Dermis blood vessel endothelial cell (primary cell): ENCODE measurements around the gene NKAIN2. TPM values are rescaled to one million over a fixed set of nuclear protein-coding genes. Genes with fewer than 3 reads are reported as not detected.
"Not testable (repeated sequence)": the region's sequence is repeated elsewhere in the genome, so short reads cannot be mapped to it uniquely, and the experiment has no call there.

Source experiments
- DNase-seq: peaks from one replicate; pipeline ENCODE4 v3.0.0; 2010
- total RNA-seq: library from RNA; depleted of rRNA; stranded (reverse); fragments of >200 nt; gene quantifications from 2 replicates; pipeline ENCODE4 v1.2.3, GENCODE V29; 2014

Gene NKAIN2
- total RNA-seq, 1 donor from 2014 or later, result not detected

DNA sequence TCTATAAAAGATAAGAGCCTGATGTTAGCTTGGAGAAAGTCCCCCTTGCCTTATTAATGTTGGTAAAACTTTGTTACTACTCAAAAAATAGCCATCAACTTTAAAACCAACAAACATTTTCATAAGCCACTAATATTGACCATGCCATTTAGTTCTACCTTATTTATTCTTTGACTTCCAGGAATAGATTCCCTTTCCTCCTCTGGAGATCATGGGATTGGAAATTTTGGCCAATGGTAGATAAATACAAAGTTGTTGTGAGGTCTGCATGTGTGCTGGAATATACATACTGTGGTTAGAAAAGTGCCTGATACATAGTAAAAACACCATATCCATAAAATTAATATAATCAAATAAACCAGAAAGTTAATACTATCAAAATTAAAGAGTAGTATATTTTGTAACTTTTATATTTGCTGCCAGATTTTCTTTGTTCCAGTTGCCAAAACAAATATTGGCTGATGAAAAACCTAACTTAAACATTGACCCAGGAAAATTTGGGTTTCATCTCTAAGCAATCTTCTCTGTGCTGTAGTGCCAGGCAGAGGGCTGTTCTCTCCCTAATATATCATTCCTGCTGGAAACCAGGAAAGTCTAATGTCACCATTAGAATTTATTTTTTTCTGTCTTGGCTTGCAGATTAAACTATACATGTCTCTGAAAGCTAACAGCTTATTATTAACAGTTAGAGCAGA is 169.1 kb downstream of the NKAIN2 start:
- no peak for DNase-seq

DNA sequence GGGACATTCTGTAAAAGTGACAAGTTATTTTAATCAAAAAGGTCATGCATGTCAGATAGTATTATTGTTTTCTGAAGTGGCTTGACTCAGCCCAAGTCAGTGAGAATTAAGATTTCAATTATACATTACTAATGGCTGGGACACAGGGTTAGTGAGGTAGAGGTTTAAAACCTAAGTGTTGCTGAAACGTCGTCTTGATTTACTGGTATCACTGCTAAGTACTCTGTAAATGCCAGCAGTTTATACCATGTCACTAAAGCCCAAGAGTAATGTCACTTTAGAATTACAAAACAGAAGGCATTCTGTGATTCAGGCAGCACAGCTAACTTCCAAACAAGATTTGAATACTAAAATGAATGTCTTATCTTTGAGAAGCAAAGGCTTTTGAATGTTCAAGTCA is 176.6 kb downstream of the NKAIN2 start:
- DNase-seq, result no peak

DNA sequence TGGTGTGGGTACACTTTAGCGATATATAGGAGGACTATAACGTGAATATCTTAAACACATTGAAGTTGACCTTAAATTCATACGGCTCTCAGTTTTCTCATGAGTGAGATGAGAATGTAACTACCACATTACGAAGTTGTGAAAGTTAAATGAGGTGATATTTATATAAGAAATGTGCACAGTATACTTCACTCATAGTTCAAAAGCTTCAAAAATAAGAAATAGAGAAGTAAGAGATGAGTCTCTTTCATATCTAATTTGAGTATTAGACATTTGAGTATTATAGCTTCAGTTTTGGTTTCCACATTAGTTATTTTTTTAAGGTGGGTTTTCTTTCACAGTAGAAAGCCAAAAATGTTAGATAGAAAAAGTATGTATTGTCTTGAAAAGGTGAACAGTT is 183.3 kb downstream of the NKAIN2 start:
- DNase-seq, result no peak

DNA sequence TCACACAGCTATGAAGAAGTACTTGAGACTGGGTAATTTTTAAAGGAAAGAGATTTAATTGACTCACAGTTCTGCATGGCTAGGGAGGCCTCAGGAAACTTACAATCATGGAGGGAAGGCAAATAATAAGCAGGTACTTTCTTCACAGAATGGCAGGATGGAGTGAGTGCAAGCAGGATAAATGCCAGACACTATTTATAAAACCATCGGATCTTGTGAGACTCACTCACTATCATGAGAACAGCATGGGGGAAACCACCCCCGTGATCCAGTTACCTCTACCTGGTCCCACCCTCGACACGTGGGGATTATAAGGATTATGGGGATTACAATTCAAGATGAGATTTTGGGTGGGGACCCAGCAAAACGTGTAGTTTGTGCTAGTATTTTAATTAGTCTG is 186.3 kb downstream of the NKAIN2 start:
- not testable (repeated sequence) for DNase-seq

DNA sequence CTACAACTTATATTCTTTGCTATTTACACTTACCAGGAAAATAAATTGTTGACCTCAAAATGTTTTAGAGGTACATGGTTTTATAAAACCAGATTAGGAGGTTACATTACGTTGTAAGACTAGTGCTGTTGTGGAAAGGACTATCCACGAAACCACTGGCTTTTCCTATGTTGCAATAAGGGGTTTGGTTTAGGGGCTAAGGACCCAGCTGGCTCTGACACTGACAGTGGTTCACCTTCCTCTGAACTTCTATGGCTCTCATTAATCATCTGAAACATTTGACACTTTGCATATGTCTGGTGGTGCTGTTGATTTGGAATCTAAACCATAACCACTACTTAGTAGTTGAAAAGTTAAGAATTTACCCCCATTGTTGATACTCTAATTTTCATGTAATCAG is 186.7 kb downstream of the NKAIN2 start:
- DNase-seq, result no peak

DNA sequence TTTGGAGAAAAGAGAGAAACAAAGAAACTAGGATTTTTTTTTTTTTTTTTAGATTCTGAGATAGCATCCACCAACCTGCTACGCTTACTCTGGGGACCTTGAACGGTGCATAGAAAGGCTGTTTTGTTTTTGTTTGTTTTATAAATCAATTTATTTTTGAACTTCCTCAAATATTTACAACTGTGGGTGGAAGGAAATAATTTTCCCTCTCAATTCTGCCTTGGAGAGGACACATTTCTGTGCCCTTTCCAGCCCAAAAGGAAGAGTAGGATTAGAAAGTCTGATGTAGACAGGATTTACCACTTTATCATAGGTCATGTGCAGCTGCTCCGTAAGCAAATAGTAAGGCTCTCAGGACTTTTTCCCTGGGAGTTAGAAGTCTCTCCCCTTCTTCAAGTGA is 190.5 kb downstream of the NKAIN2 start:
- no peak for DNase-seq

DNA sequence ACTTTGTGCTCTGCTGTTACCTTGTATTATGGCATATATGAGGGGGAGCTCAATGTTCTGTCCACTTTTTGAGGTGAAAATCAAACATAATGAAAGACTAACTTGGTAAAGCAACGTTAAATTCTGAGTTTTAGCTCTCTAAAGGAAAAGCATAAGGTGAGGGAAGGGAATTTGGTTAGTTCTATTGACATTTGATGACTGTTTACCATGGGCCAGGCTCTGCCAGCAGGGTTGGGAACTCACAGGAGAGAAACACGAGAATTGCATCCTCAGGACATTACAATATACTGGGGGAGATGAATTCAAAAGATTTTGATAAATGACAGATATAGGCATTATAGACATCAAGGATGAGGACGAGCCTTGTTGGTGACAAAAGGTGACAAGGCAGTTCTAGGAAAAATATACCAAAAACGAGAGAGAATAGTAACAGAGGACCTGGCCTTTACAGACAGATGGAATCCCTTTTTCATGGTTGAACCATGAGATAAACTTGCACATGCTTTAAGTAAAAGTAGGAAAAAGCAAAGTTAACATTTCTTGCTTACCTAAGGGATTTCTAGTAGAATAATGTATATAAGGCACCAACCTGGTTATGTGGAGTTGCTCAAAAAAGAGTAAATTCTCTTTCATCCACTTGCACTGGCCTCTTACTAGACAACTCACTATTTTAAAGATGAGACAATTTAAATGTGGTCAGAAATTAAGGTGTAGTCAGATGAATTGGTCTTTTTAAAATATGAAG is 191.4 kb downstream of the NKAIN2 start:
- DNase-seq, result no peak

DNA sequence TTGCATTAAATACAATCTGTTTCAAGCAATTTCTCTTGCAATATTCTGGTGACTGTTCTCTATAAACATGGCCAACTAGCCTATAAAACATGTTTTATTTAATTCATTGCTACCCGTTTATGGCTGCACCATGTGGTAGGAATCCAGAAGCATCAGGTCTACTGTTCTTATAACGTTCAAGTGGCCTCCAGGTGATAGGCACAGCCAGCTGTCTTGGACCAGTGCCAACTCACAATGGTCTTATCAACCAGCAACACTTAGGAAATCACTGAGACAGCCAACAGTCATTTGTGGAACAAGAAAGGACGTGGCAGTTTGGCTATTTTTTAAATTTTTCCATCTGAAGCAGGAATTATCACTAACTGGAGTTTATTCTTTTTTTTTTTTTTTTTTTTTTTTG is 193.6 kb downstream of the NKAIN2 start:
- no peak for DNase-seq

DNA sequence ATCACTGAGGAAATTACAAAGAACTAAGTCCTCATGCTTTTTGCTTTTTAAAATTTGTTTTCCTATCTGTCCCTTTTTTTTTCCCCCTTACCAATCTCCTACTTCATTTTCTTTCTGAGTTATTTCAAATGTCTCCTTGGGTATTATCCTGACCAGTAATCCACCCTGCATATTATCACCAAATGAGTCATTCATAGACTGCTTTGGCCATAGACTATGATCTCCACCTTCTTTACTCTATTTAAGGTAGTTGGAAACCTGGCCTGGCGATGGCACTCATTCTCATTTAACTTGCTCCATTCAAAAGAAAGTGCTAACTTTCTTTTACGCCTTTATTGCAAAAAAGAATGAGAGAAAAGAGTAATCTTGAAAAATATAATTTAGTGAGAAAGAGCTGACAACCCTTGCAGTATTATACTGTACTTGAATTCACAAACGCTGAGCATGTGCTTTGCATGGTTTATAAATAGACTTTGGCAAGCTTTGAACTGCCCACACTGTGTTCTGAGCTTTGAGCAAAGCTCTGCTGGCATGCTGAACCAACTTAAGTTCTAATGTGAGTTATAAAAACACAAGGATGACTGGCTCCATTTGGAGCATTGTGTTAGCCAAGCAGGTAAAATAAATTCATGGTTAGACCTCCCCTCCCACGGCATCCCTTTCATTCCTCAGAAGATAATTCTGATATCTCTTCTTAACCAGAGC is 198.9 kb downstream of the NKAIN2 start:
- DNase-seq, result no peak

DNA sequence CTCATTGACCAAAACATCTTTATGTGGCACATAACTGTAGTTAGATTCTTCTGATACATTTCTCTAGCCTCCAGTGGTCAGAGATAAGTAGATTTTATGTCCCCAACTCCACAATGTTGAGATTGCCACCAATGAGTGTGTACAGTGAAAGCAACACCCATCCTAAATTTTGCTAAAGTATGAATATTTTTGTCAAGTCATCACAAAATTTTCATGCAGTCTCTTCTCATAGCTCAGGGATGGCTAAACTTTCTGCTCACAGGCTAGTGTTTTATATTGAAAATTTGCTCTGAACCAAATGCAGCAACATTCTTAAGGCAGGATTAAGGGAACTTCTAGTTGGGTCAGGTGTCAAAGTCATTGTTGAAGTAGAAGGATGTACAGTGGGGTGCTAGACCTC is 203.6 kb downstream of the NKAIN2 start:
- DNase-seq, result no peak

DNA sequence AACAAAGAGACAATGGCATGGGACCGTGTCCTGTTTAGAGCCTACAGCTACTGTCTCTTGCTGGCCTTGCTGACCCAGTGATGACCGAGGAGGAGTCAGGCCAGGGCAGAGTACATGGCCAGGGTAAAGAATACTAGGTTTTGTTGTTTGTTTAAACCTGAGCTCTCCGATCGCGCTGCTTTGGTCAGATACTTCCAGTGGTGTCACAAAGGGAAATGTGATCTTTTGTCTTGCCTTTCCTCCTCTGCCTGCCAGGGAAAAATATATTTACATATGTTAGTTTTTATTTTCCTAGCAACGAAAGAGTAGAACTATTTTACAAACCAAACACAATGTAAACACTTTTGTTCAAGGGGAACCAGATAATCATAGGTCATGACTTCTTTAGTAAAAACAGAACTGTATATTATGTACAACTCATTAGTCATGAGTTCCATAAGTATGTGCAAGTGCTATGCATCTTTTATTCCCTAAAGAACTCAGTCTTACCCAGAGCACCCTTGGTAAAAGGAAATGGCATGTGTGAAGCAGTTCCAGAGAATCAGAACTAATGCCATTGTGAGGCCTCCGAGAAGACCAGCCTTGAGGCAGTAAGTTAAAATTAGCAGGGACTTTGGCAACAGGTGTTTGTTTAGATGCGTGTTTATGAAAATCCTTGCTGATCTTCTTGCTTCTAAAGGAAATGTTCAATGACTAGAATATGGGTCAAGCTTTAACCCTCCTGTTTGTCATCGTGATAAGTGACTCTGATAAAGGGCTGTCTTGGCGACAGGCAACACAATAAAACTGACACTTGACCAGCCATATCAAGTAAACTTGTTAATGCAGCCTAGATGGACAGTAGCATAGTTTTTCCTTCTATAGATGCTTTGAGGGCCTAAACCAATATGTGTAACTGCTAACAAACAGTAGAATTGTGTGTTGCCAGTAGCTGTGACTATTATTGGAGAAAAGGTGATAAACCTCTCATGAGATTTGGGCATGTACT is 204.6 kb downstream of the NKAIN2 start:
- DNase-seq, result no peak

DNA sequence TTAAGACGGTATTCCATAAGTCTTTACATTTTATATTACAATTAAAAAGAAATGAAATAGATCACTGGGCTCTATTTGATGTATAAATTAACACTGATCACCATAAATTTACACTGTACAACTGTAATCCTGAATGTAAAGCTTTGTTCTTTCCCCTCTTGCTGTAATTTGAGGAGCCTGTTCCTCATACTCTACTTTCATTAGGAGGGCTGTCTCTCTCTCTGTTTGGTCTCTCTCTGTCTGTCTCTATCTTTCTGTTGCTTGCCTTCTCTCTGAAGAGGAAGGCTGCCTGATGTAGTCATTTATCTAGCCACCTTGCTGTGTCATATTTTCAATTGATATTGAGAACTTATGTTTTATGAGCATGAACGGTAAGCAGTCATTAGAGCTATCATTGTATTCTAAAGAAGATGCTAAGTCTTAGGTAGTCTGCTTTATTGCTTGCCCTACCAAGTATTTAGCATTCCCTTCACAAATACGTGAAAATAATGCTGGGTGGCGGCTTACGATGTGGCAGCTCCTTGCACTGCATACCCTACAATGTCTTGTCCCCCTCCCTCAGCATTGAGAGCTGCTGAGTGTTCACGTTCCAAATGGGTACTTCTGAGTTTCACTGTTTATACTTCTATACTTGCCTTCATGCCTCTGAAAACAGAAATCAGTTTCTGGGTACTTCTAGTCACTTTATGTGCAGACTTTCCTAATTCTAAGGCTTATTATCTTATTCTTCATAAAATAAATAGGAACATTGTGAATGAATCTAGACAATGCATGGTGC is 205.5 kb downstream of the NKAIN2 start:
- no peak for DNase-seq

DNA sequence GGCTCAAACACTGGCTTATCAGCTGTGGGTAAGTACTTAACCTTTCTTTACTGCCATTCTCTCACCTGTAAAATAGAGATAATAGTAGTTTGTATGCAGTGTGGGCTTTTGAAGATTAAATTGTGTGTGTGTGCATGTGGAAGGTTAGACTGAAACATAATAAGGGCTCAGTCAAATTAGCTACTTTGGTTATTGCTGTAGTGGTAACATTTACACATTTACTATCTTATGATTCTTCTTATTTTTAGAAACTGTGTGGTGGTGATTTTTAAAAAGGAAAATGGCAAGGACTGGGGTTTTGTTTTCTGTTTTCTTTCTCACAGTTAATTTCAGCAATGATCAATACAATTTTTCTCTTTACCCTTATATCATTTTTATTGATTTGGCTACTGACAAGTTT is 206.9 kb downstream of the NKAIN2 start:
- no peak for DNase-seq

DNA sequence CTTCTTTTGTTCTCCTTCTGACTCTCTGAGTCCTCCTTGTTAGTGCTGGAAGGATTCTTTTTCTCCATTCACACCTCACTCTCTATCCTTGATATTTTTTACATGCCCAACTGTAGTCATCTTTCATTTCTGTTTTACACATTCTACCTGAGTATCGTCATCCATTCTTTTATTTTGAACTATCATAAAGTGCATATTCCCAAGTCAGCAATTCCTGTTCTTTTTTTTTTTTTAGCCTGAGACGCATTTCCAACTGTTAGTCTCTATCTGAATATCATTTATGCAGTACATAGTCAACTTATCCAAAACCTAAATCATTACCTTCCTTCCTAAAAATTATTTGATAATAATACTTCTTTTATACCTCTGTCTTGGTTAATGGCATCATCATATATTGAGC is 207.5 kb downstream of the NKAIN2 start:
- no peak for DNase-seq

DNA sequence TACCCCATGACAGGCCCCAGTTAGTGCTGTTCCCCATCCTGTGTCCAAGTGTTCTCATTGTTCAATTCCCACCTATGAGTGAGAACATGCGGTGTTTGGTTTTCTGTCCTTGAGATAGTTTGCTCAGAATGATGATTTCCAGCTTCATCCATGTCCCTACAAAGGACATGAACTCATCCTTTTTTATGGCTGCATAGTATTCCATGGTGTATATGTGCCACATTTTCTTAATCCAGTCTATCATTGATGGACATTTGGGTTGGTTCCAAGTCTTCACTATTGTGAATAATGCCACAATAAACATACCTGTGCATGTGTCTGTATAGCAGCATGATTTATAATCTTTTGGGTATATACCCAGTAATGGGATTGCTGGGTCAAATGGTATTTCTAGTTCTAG is 218.4 kb downstream of the NKAIN2 start:
- DNase-seq, result not testable (repeated sequence)

DNA sequence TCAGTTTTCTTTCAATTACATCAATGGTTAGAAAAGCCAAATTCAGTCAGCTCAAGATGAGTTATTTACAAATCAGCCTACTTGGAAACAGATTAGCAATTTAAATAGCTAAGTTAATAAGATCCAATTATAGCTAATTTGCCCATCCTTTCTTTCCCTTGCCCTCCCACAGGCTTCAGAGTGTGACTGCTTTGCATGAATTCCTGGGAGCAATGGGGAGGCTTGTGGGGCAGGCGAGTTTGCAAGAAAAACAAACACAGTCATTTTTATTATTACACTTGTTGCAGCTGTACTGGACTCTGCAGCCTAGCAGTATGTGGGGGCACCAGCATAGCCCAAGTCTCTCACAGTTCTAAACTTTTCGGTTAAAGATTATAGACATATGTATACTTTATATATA is 219.0 kb downstream of the NKAIN2 start:
- no peak for DNase-seq

DNA sequence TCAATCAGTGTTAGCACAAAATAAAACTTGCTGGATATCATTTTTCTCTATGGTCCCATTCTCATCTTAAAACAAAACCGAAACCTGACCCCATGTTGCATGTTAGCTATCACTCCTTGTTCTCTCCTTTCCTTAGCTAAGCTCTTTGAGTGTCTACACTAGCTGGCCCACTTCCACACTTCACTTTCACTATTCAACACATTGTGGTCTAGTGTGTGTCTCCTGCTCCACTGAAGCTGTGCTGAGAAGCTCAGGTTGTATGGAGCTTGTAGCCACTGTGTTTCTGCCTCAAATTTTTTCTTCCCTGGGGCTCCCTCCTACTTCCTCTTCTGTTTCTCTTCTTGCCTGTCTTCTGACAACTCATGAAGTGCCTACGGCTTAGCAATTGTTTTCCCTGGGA is 223.0 kb downstream of the NKAIN2 start:
- no peak for DNase-seq

DNA sequence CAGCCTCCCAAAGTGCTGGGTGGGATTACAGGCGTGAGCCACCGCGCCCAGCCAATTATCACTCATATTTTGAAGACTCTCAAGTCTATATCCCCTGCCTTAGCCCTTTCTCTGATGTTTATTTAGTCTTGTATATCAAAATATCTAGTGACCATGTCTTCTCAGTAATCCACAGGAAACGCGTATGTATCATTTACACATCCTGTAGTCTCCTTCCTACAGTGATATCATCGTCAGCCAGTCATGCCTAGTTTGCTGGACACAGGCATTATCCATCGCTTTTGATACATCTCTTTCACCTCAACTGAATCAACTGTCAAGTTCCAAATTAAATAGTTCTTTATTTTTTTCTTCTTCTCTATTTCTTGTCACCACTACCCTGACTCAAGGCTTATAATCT is 223.7 kb downstream of the NKAIN2 start:
- no peak for DNase-seq

DNA sequence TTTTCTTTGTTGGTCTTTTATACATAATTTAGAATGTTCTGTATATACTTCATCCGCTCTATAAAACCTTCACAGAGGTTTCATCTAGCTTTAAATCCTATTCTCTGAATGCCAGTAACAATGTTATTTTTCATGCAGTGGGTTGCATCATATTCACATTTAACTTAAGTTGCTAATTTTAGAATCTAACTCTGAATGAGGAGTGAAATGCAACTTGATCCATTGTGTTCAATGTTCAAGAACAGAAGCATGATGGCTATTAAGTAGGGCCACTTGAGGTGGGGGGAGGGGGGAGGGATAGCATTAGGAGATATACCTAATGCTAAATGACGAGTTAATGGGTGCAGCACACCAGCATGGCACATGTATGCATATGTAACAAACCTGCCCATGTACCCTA is 224.5 kb downstream of the NKAIN2 start:
- no peak for DNase-seq

DNA sequence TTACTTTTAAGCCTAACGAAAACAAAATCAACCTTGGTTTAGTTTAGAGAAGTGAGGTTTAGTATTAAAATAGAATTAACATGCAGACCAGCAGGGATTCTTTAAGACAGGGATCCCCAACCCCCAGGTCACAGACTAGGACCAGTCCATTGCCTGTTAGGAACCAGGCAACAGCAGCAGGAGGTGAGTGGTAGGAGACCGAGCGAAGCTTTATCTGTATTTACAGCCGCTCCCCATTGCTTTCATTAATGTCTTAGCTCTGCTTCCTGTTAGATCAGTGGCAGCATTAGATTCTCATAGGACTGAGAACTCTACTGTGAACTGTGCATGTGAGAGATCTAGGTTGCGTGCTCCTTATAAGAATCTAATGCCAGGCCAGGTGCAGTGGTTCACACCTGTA is 225.9 kb downstream of the NKAIN2 start:
- DNase-seq, result no peak

DNA sequence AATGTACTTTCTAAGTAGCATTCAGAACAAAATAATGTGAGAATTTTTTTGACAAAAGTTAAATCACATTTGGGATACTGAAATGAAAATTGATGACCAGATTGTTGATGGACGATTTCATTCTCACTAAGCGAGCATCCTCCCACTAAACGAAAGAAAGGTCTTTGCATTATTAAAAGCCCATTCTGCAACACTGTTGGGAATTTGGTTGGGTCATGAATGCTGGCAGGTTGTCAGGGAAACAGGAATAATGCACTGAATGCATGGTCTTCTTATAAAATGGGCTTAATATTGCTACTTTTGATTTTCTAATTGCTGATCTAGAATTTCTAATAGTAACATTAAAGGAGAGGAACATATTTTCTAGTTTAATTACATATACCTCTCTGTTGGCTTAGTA is 229.8 kb downstream of the NKAIN2 start:
- DNase-seq, result no peak

DNA sequence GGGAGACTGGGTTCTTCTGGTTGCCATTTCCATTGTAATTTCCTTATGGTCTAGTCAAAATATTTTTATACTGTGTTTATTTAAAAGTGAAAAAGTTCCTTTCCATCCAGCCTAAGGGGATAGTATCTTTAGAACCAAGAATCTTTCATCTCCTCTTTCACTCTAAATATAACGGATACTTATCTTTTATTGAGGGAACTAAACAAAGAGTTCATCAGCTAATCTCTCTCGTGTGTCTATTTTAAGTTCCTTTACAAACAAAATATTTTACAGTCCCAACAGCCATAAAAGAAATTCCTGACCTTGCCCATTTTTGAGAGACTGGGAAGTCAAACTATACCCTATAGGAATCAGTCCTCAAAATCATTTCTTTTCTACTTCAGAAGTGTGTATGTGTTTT is 232.7 kb downstream of the NKAIN2 start:
- DNase-seq, result no peak
